Memory B cell (primary cell): ENCODE results near the gene GSTM4.
A peak's percentile ranks its signal among the peaks of the same experiment; 100 is the strongest.
"Not testable (repeated sequence)": the region's sequence is repeated elsewhere in the genome, so short reads cannot be mapped to it uniquely, and the experiment has no call there.

Source experiments
- ATAC-seq: fragments of 150-1000 bp; cut with Tn5 transposase; 2 replicates; pipeline ENCODE4 v1.10.0; 2021; ENCODE audit warnings: low read depth, mild to moderate bottlenecking, moderate library complexity
- DNase-seq, 2 donors: peaks; one replicate each; pipeline ENCODE4 v3.0.0; 2022; ENCODE audit warnings: low spot score in 2 of 2
- H3K27ac Mint-ChIP-seq: one replicate; pipeline ENCODE4 v1.8.0; 2022; ENCODE audit warnings: mild to moderate bottlenecking, moderate library complexity, mixed read lengths
- H3K27me3 Mint-ChIP-seq: one replicate; pipeline ENCODE4 v1.8.0; 2022; ENCODE audit warnings: mixed read lengths
- H3K36me3 Mint-ChIP-seq: one replicate; pipeline ENCODE4 v1.8.0; 2022; ENCODE audit warnings: mild to moderate bottlenecking, mixed read lengths
- H3K4me1 Mint-ChIP-seq: one replicate; pipeline ENCODE4 v1.8.0; 2022; ENCODE audit warnings: mixed read lengths
- H3K4me3 Mint-ChIP-seq: one replicate; pipeline ENCODE4 v1.8.0; 2022; ENCODE audit warnings: mild to moderate bottlenecking, moderate library complexity, mixed read lengths
- H3K9me3 Mint-ChIP-seq: one replicate; pipeline ENCODE4 v1.8.0; 2022; ENCODE audit warnings: mixed read lengths

GSTM4 gene

DNA sequence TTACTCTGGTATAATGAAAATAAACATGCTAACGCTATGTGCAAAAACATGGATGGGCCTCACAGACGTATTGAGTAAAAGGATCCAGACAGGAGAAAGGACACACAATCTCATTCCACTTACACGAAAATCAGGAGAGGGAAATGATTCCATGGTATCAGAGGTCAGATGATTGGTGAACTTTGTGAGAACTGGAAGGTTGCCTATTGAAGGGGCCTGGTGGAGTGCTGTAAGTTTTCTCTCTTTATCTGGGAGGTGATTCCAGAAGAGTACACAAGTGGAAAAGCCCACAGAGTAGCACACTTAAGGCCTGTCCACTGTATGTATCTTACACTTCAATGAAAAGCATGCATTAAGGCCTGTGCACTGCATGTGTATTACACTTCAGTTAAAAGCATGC lies 21.6 kb downstream of the GSTM4 start:
- no peak for DNase-seq
- H3K27ac Mint-ChIP-seq: no peak overlapping the region
- no peaks in the 10 kb centered on the region for H3K9me3 Mint-ChIP-seq
- no peaks in the 10 kb centered on the region for H3K36me3 Mint-ChIP-seq
- H3K27me3 Mint-ChIP-seq: no peaks in the 10 kb centered on the region
- H3K4me3 Mint-ChIP-seq: no peak overlapping the region
- no peaks in the 10 kb centered on the region for H3K4me1 Mint-ChIP-seq
- no peak for ATAC-seq

DNA sequence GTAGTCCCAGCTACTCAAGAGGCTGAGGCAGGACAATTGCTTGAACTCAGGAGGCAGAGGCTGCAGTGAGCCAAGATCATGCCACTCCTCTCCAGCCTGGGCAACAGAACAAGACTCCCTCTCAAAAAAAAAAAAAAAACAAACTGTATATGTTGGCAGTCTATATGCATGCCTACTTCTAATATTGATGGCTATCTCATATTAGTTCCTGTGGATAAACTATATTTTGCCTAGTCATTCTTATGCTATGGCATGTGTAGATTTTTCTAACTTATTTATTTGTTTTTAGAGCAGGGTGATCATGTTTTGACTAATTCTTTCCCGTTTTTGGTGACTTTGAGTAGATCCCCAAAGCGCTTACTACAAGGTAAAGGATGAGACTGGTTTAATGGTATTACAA lies 22.7 kb downstream of the GSTM4 start:
- not testable (repeated sequence) for H3K4me3 Mint-ChIP-seq, H3K36me3 Mint-ChIP-seq, H3K9me3 Mint-ChIP-seq, H3K27me3 Mint-ChIP-seq, DNase-seq, H3K27ac Mint-ChIP-seq, ATAC-seq, H3K4me1 Mint-ChIP-seq

DNA sequence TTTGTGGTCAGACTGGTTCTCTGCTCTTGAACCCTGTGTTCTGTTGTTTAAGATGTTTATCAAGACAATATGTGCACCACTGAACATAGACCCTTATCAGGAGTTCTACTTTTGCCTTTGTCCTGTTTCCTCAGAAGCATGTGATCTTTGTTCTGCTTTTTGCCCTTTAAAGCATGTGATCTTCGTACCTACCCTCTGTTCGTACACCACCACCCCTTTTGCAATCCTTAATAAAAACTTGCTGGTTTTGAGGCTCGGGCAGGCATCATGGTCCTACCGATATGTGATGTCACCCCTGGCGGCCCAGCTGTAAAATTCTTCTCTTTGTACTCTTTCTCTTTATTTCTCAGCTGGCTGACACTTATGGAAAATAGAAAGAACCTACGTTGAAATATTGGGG lies 28.9 kb downstream of the GSTM4 start:
- DNase-seq, H3K4me3 Mint-ChIP-seq, H3K27ac Mint-ChIP-seq, H3K36me3 Mint-ChIP-seq, ATAC-seq, H3K4me1 Mint-ChIP-seq, H3K9me3 Mint-ChIP-seq, H3K27me3 Mint-ChIP-seq: not testable (repeated sequence)

DNA sequence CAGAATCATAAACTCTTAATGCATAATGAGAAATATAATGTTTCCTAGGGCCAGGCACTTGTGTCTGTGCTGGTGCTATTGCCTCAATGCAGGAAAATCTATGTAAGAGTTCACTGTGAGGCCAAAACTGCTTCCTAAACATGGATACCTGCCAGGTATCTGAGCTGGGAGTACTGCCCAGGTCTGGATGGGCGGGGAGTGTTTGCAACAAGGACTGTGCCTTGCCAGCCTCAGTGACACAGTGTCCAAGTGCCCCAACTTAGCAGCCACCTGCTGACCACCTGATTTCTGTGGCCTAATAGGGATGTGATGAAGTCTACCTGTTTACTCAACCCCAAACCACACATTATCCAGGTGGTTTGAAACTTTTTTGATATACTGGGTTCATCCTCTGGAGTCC lies 29.5 kb downstream of the GSTM4 start:
- not testable (repeated sequence) for H3K4me1 Mint-ChIP-seq, H3K27me3 Mint-ChIP-seq, H3K36me3 Mint-ChIP-seq, ATAC-seq, H3K27ac Mint-ChIP-seq, DNase-seq, H3K4me3 Mint-ChIP-seq, H3K9me3 Mint-ChIP-seq

DNA sequence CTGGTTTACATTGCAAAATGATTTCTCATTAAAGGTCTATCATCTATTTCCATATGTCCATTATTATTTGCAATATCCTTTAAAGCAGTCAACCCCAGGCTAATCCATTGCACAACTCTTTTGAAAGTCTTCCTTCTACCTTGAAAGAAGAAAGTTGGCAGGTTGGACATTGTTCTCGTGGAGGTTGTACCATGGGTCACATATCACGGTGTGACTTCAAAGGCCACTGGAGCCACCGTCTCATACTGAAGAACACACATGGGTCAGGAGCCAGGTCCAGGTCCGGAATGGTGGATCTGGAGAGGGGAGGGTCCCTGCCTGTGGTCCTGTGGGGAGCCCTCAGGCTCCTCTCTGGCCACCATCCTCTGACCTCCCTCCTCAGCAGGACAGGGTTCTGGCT lies 30.0 kb downstream of the GSTM4 start:
- not testable (repeated sequence) for DNase-seq

DNA sequence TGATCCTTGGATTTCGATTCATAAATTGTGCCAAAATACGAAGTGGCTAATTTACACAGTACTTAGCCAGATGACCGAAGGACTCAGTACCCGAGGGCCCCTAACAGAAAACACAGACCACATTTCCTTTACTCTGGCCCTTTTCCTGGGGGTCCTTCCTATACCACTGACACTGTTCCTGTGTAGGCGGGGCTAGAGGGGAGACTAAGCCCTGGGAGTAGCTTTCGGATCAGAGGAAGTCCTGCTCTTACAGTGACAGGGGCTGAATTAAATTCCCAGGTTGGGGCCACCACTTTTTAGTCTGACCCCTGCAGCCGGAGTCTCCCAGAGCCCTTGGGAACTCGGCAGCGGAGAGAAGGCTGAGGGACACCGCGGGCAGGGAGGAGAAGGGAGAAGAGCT lies 31.2 kb downstream of the GSTM4 start:
- H3K4me1 Mint-ChIP-seq, DNase-seq, H3K27me3 Mint-ChIP-seq, H3K36me3 Mint-ChIP-seq, H3K9me3 Mint-ChIP-seq, ATAC-seq: not testable (repeated sequence)
- H3K4me3 Mint-ChIP-seq: peak overlapping the region; percentile 92
- peak overlapping the region; percentile 45 for H3K27ac Mint-ChIP-seq

More for the DNA sequence above, 30.0 kb downstream of the GSTM4 start:
- not testable (repeated sequence) for H3K4me3 Mint-ChIP-seq, ATAC-seq, H3K27me3 Mint-ChIP-seq, H3K9me3 Mint-ChIP-seq, H3K27ac Mint-ChIP-seq, H3K4me1 Mint-ChIP-seq, H3K36me3 Mint-ChIP-seq

DNA sequence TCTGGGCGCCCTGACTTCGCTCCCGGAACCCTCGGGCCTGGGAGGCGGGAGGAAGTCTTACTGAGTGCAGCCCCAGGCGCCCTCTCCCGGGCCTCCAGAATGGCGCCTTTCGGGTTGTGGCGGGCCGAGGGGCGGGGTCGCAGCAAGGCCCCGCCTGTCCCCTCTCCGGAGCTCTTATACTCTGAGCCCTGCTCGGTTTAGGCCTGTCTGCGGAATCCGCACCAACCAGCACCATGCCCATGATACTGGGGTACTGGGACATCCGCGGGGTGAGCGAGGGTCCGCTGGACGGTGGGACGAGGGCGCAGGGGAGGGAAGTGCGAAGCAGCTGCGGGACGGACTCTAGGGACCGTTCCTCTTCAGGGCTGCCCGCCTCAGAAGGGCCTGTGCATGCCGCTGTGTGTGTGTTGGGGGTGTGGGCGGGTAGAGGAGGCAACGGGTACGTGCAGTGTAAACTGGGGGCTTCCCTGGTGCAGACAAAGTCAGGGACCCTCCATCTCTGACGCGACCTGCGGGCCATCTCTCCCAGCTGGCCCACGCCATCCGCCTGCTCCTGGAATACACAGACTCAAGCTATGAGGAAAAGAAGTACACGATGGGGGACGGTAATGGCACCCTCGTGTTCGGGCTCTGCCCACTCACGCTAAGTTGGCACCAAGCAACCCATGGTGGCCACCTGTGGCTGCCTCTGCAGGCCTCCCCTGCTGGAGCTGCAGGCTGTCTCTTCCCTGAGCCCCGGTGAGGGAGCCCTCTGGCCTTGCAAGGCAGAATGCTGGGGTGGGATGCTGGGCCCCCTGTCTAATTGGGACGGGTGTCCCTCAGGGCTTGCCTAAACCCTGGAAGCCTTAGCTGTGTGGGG lies 32.0 kb downstream of the GSTM4 start, which contains the start of gene GSTM1:
Gene GSTM1 (plus strand): TSS at position 177 of the 859 bp plus-strand sequence. CDS start 57 bp downstream, at position 234.
- Mint-ChIP-seq H3K27ac (peak within 1 kb of the TSS; percentile 45), H3K27me3 (no peaks in the 10 kb centered on the region), H3K4me3 (peak within 1 kb of the TSS; percentile 92), H3K4me1 (no peaks in the 10 kb centered on the region), H3K36me3 (peaks cover 5% of the 10 kb centered on the region), H3K9me3 (no peaks in the 10 kb centered on the region)
- ATAC-seq: peak; percentile 98
- DNase-seq: peak; percentile 52 to 59

DNA sequence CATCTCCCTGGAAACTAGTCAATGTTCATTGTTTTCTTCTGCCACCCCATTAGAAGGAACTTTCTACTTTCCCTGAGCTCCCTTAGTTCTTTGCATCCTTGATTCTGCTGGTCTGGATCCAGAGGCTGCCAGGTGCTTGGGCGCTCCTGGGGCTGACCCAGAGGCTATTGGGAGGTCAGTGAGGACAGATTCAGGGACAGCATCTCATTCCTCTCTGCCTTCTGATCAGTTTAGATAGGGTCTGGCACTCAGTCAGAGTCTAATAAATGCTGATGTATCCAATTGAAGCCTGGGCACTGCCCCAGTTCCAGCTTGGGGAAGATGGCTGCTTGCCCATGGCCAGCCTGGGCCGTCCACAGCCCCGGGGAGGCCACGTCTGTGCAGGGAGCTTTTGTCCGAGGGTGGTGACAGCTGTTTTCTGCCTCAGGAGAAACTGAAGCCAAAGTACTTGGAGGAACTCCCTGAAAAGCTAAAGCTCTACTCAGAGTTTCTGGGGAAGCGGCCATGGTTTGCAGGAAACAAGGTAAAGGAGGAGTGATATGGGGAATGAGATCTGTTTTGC lies 34.0 kb downstream of the GSTM4 start:
- no peak for DNase-seq
- Mint-ChIP-seq H3K4me1 (no peaks in the 10 kb centered on the region), H3K36me3 (peaks cover 5% of the 10 kb centered on the region), H3K4me3 (no peak overlapping the region), H3K9me3 (no peaks in the 10 kb centered on the region), H3K27ac (no peak overlapping the region), H3K27me3 (no peaks in the 10 kb centered on the region)
- no peak for ATAC-seq

DNA sequence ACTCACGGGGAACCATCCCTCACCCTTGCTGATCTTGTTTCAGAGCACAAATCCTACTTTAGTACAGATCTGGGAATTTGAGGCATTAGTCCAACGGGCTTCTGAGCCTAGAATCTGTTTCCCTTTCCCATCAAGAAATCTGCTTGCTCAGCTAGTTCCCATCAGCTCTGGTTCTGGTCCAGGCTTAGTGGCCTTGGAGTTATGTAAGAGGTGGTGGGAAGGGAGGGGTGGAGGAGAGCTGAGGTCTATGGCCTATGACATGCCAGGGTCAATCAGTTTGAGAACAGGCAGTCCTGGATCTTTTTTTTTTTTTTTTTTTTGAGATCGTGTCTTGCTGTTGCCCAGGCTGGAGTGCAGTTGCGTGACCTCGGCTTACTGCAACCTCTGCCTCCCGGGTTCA lies 35.9 kb downstream of the GSTM4 start:
- DNase-seq: no peak

DNA sequence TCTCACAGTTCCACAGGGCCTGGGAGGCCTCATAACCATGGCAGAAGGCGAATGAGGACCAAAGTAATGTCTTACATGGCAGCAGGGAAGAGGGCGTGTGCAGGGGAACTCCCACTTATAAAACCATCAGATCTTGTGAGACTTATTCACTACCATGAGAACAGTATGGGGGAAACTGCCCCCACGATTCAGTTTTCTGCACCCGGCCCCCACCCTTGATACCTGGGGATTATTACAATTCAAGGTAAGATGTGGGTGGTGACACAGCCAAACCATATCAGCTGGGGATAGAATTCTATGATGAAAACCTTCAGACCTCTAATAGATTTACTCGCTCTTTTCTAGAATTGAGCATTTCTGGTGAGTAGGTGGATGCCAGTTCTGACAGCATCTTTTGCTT lies 38.5 kb downstream of the GSTM4 start:
- not testable (repeated sequence) for ATAC-seq, DNase-seq, H3K4me1 Mint-ChIP-seq, H3K27me3 Mint-ChIP-seq, H3K27ac Mint-ChIP-seq, H3K4me3 Mint-ChIP-seq, H3K36me3 Mint-ChIP-seq, H3K9me3 Mint-ChIP-seq

More for the DNA sequence above, 35.9 kb downstream of the GSTM4 start:
- Mint-ChIP-seq H3K27me3 (no peaks in the 10 kb centered on the region), H3K27ac (no peak overlapping the region), H3K4me3 (no peak overlapping the region), H3K36me3 (peaks cover 7% of the 10 kb centered on the region), H3K9me3 (no peaks in the 10 kb centered on the region), H3K4me1 (no peaks in the 10 kb centered on the region)
- ATAC-seq: no peak

DNA sequence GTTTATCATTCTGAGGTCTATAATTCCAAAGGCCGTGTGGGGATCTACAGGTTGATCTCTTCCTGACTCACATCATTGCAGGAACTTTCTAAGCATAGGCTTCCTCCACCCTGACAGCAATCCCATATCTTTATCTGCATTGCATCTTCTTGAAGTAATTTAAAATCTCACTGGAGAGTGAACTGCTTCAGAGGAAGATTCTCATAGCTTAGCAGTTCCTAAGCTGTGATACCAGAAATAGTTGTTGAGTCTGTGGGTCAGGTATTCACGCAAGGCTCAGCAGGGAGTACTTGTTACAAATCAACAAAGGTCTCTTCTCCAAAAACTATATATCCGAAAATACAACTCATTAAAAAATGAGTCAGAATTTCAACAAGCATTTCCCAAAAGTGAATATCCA lies 39.2 kb downstream of the GSTM4 start:
- not testable (repeated sequence) for H3K36me3 Mint-ChIP-seq, H3K9me3 Mint-ChIP-seq, H3K27ac Mint-ChIP-seq, H3K4me3 Mint-ChIP-seq, H3K27me3 Mint-ChIP-seq, DNase-seq, ATAC-seq, H3K4me1 Mint-ChIP-seq

DNA sequence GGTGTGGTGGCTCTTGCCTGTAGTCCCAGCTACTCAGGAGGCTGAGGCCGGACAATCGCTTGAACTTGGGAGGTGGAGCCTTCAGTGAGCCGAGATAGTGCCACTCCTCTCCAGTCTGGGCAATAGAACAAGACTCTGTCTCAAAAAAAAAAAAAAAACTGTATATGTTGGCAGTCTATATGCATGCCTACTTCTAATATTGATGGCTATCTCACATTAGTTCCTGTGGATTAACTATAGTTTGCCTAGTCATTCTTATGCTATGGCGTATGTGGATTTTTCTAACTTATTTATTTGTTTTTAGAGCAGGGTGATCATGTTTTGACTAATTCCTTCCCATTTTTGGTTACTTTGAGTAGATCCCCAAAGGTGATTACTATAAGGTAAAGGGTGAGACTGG lies 41.2 kb downstream of the GSTM4 start:
- Mint-ChIP-seq H3K4me3 (no peak overlapping the region), H3K4me1 (no peaks in the 10 kb centered on the region), H3K9me3 (no peaks in the 10 kb centered on the region), H3K27me3 (no peaks in the 10 kb centered on the region), H3K27ac (no peak overlapping the region), H3K36me3 (peaks cover 3% of the 10 kb centered on the region)
- no peak for DNase-seq
- ATAC-seq: no peak

DNA sequence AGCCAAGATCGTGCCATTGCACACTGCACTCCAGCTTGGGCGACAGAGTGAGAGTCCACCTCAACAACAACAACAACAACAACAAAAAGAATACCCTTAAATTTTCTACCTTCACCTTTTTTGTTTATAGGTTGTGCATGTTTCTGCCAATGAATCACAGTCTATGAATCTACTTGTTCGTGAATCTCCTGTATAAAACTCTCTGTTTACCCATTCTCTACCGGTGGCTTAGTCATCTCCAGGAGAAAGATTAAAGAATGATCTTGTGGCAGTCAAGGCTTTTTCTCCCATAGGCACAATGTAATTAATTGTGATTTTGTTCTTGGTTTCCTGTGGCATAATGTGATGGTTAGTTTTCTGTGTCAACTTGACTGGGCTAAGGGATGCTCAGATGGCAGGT lies 42.0 kb downstream of the GSTM4 start:
- not testable (repeated sequence) for H3K4me1 Mint-ChIP-seq, ATAC-seq, H3K36me3 Mint-ChIP-seq, DNase-seq, H3K9me3 Mint-ChIP-seq, H3K27me3 Mint-ChIP-seq, H3K4me3 Mint-ChIP-seq, H3K27ac Mint-ChIP-seq

DNA sequence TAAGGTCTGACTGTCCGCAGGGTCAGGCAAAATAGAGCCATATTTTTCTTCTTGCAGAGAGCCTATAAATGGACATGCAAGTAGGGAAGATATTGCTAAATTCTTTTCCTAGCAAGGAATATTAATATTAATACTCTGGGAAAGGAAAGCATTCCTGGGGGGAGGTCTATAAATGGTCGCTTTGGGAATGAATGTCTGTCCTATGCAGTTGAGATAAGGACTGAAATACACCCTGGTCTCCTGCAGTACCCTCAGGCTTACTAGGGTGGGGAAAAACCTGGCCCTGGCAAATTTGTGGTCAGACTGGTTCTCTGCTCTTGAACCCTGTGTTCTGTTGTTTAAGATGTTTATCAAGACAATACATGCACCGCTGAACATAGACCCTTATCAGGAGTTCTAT lies 47.0 kb downstream of the GSTM4 start:
- H3K27me3 Mint-ChIP-seq, H3K27ac Mint-ChIP-seq, H3K4me3 Mint-ChIP-seq, DNase-seq, H3K4me1 Mint-ChIP-seq, ATAC-seq, H3K9me3 Mint-ChIP-seq: not testable (repeated sequence)
- peaks cover 22% of the 10 kb centered on the region for H3K36me3 Mint-ChIP-seq

DNA sequence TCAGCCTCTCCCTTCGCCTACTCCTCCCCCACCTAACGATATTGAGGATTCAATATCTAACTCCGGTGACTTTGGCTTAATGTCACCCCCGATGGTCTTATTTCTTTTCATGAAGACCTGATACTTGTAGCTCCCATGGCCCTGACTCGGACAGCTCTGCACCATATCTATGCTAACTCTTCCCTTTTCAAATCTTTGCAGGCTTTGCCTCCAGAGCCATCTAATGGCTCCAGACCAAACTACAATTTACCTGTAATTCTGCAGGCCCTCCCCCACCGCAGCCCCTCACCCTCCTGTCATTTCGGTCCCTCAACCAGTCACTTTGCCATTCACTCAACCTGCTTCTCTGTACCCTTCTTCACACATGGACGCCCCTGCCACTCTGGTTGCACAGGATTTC lies 48.3 kb downstream of the GSTM4 start:
- peaks cover 5% of the 10 kb centered on the region for H3K27me3 Mint-ChIP-seq
- DNase-seq: no peak
- H3K27ac Mint-ChIP-seq: no peak overlapping the region
- peaks cover 27% of the 10 kb centered on the region for H3K36me3 Mint-ChIP-seq
- ATAC-seq: no peak
- no peak overlapping the region for H3K4me3 Mint-ChIP-seq
- no peaks in the 10 kb centered on the region for H3K4me1 Mint-ChIP-seq
- H3K9me3 Mint-ChIP-seq: peaks cover 14% of the 10 kb centered on the region
